Activated T-cell treated with anti-CD3 and anti-CD28 coated beads, Interleukin-2, amount 50 U/mL, for 24 hours (primary cell): ENCODE data around the gene DCPS.
A peak's percentile ranks its signal among the peaks of the same experiment; 100 is the strongest.
"Not testable (repeated sequence)": the region's sequence is repeated elsewhere in the genome, so short reads cannot be mapped to it uniquely, and the experiment has no call there.

ENCODE experiments used
- DNase-seq: peaks from one replicate; pipeline ENCODE4 v3.0.0-alpha.2; 2020
- H3K27ac Mint-ChIP-seq: 2 replicates; pipeline ENCODE4 v1.8.0; 2020; ENCODE audit warnings: mild to moderate bottlenecking, mixed read lengths
- H3K27me3 Mint-ChIP-seq: 2 replicates; pipeline ENCODE4 v1.8.0; 2020; ENCODE audit warnings: mixed read lengths
- H3K36me3 Mint-ChIP-seq: 2 replicates; pipeline ENCODE4 v1.8.0; 2020; ENCODE audit warnings: low read depth, mixed read lengths
- H3K4me1 Mint-ChIP-seq: 2 replicates; pipeline ENCODE4 v1.8.0; 2020; ENCODE audit warnings: low read depth, mixed read lengths
- H3K4me3 Mint-ChIP-seq: 2 replicates; pipeline ENCODE4 v1.8.0; 2020; ENCODE audit warnings: mild to moderate bottlenecking, moderate library complexity, mixed read lengths
- H3K9me3 Mint-ChIP-seq: 2 replicates; pipeline ENCODE4 v1.8.0; 2020; ENCODE audit warnings: mixed read lengths

Gene DCPS

GRCh38 chr11:126280595-126280994 is 23.3 kb upstream of the DCPS start:
- peaks cover 46% of the 10 kb centered on the region for H3K36me3 Mint-ChIP-seq
- H3K4me3 Mint-ChIP-seq, result no peak overlapping the region
- DNase-seq, result no peak
- peak overlapping the region; percentile 36 for H3K27ac Mint-ChIP-seq
- H3K27me3 Mint-ChIP-seq, result no peaks in the 10 kb centered on the region
- no peaks in the 10 kb centered on the region for H3K9me3 Mint-ChIP-seq
- peaks cover 42% of the 10 kb centered on the region for H3K4me1 Mint-ChIP-seq

GRCh38 chr11:126281245-126281644 is 22.6 kb upstream of the DCPS start:
- Mint-ChIP-seq H3K9me3 (no peaks in the 10 kb centered on the region), H3K27me3 (no peaks in the 10 kb centered on the region), H3K4me1 (peaks cover 44% of the 10 kb centered on the region), H3K27ac (no peak overlapping the region), H3K4me3 (peak overlapping the region; percentile 83), H3K36me3 (peaks cover 39% of the 10 kb centered on the region)
- DNase-seq, result no peak

GRCh38 chr11:126281666-126282175 is 22.1 kb upstream of the DCPS start:
- peak overlapping the region; percentile 90 for H3K27ac Mint-ChIP-seq
- no peaks in the 10 kb centered on the region for H3K9me3 Mint-ChIP-seq
- H3K27me3 Mint-ChIP-seq, result no peaks in the 10 kb centered on the region
- peak overlapping the region; percentile 83 for H3K4me3 Mint-ChIP-seq
- H3K4me1 Mint-ChIP-seq, result peaks cover 47% of the 10 kb centered on the region
- peaks cover 36% of the 10 kb centered on the region for H3K36me3 Mint-ChIP-seq
- DNase-seq, result no peak

GRCh38 chr11:126282361-126282735 is 21.5 kb upstream of the DCPS start:
- Mint-ChIP-seq H3K36me3 (peaks cover 33% of the 10 kb centered on the region), H3K9me3 (no peaks in the 10 kb centered on the region), H3K27me3 (no peaks in the 10 kb centered on the region), H3K4me1 (peaks cover 50% of the 10 kb centered on the region), H3K27ac (peak overlapping the region; percentile 90), H3K4me3 (peak overlapping the region; percentile 83)
- peak; percentile 64 for DNase-seq

GRCh38 chr11:126282736-126283591 is 20.9 kb upstream of the DCPS start, which contains the start of gene TIRAP:
TIRAP (plus strand) TSS chr11:126283093; CDS start chr11:126290895, 7,802 bp downstream.
- DNase-seq, result peak; percentile 80

GRCh38 chr11:126284829-126285228 is 19.0 kb upstream of the DCPS start:
- Mint-ChIP-seq H3K36me3 (peaks cover 26% of the 10 kb centered on the region), H3K9me3 (no peaks in the 10 kb centered on the region), H3K4me3 (peak overlapping the region; percentile 86), H3K4me1 (peaks cover 60% of the 10 kb centered on the region), H3K27me3 (no peaks in the 10 kb centered on the region), H3K27ac (peak overlapping the region; percentile 89)
- DNase-seq, result peak; percentile 83

More at GRCh38 chr11:126282736-126283591, 20.9 kb upstream of the DCPS start, which contains the start of gene TIRAP:
- H3K4me1 Mint-ChIP-seq, result peaks cover 50% of the 10 kb centered on the region
- H3K4me3 Mint-ChIP-seq, result peak within 1 kb of the TSS; percentile 86
- H3K27me3 Mint-ChIP-seq, result no peaks in the 10 kb centered on the region
- H3K9me3 Mint-ChIP-seq, result no peaks in the 10 kb centered on the region
- H3K36me3 Mint-ChIP-seq, result peaks cover 29% of the 10 kb centered on the region
- H3K27ac Mint-ChIP-seq, result peak within 1 kb of the TSS; percentile 92

- Mint-ChIP-seq H3K27ac (no peak overlapping the region), H3K27me3 (no peaks in the 10 kb centered on the region), H3K4me1 (peaks cover 41% of the 10 kb centered on the region), H3K36me3 (peaks cover 55% of the 10 kb centered on the region), H3K4me3 (no peak overlapping the region), H3K9me3 (no peaks in the 10 kb centered on the region)
- no peak for DNase-seq
Measured at GRCh38 chr11:126288237-126288636, 15.6 kb upstream of the DCPS start.

- no peak for DNase-seq
- no peaks in the 10 kb centered on the region for H3K9me3 Mint-ChIP-seq
- H3K36me3 Mint-ChIP-seq, result peaks cover 70% of the 10 kb centered on the region
- H3K4me1 Mint-ChIP-seq, result peaks cover 31% of the 10 kb centered on the region
- H3K27me3 Mint-ChIP-seq, result no peaks in the 10 kb centered on the region
- H3K27ac Mint-ChIP-seq, result no peak overlapping the region
- no peak overlapping the region for H3K4me3 Mint-ChIP-seq
Measured at GRCh38 chr11:126290887-126291286, 13.0 kb upstream of the DCPS start.

- peaks cover 23% of the 10 kb centered on the region for H3K4me1 Mint-ChIP-seq
- no peak for DNase-seq
- peaks cover 76% of the 10 kb centered on the region for H3K36me3 Mint-ChIP-seq
- peak overlapping the region; percentile 53 for H3K27ac Mint-ChIP-seq
- H3K9me3 Mint-ChIP-seq, result no peaks in the 10 kb centered on the region
- H3K27me3 Mint-ChIP-seq, result no peaks in the 10 kb centered on the region
- no peak overlapping the region for H3K4me3 Mint-ChIP-seq
Measured at GRCh38 chr11:126293726-126294125, 10.1 kb upstream of the DCPS start.

GRCh38 chr11:126297004-126297403 is 6.9 kb upstream of the DCPS start:
- H3K27me3 Mint-ChIP-seq, result no peaks in the 10 kb centered on the region
- no peaks in the 10 kb centered on the region for H3K9me3 Mint-ChIP-seq
- H3K4me3 Mint-ChIP-seq, result no peak overlapping the region
- peaks cover 21% of the 10 kb centered on the region for H3K4me1 Mint-ChIP-seq
- DNase-seq, result no peak
- peaks cover 70% of the 10 kb centered on the region for H3K36me3 Mint-ChIP-seq
- H3K27ac Mint-ChIP-seq, result no peak overlapping the region

- Mint-ChIP-seq H3K27ac (peak overlapping the region; percentile 99), H3K9me3 (no peaks in the 10 kb centered on the region), H3K36me3 (peaks cover 66% of the 10 kb centered on the region), H3K4me1 (peaks cover 38% of the 10 kb centered on the region), H3K4me3 (peak overlapping the region; percentile 90), H3K27me3 (no peaks in the 10 kb centered on the region)
- no peak for DNase-seq
Measured at GRCh38 chr11:126304457-126305075, 706 bp downstream of the DCPS start.

GRCh38 chr11:126305699-126306098 is 1.8 kb downstream of the DCPS start:
- Mint-ChIP-seq H3K4me1 (peaks cover 42% of the 10 kb centered on the region), H3K27ac (peak overlapping the region; percentile 89)

GRCh38 chr11:126307706-126308105 is 3.8 kb downstream of the DCPS start:
- no peak overlapping the region for H3K4me3 Mint-ChIP-seq
- H3K4me1 Mint-ChIP-seq, result peaks cover 47% of the 10 kb centered on the region
- DNase-seq, result no peak
- no peaks in the 10 kb centered on the region for H3K9me3 Mint-ChIP-seq
- H3K27ac Mint-ChIP-seq, result peak overlapping the region; percentile 45
- peaks cover 70% of the 10 kb centered on the region for H3K36me3 Mint-ChIP-seq
- H3K27me3 Mint-ChIP-seq, result no peaks in the 10 kb centered on the region

More at GRCh38 chr11:126305699-126306098, 1.8 kb downstream of the DCPS start:
- Mint-ChIP-seq H3K9me3 (no peaks in the 10 kb centered on the region), H3K27me3 (no peaks in the 10 kb centered on the region), H3K36me3 (peaks cover 67% of the 10 kb centered on the region), H3K4me3 (peak overlapping the region; percentile 70)
- DNase-seq, result no peak

GRCh38 chr11:126308271-126308671 is 4.4 kb downstream of the DCPS start:
- no peak for DNase-seq
- Mint-ChIP-seq H3K4me1 (peaks cover 43% of the 10 kb centered on the region), H3K27me3 (no peaks in the 10 kb centered on the region), H3K4me3 (no peak overlapping the region), H3K36me3 (peaks cover 71% of the 10 kb centered on the region), H3K9me3 (no peaks in the 10 kb centered on the region), H3K27ac (no peak overlapping the region)

- not testable (repeated sequence) for H3K4me3 Mint-ChIP-seq, H3K27me3 Mint-ChIP-seq, DNase-seq, H3K27ac Mint-ChIP-seq, H3K9me3 Mint-ChIP-seq
- H3K4me1 Mint-ChIP-seq, result peaks cover 39% of the 10 kb centered on the region
- peaks cover 71% of the 10 kb centered on the region for H3K36me3 Mint-ChIP-seq
Measured at GRCh38 chr11:126308771-126309170, 4.9 kb downstream of the DCPS start.
